ENCODE results near the gene MS4A6E. TPM values are rescaled to one million over a fixed set of nuclear protein-coding genes. Genes with fewer than 3 reads are reported as not detected.

Gene MS4A6E
- total and polyA plus RNA-seq, 12 donors, result 0.28 to 0.62 TPM; not detected in 10

- no peaks in the 10 kb centered on the region for H3K36me3 ChIP-seq
- intact Hi-C loops (cut with DNase I), result no loop called here
- no peaks in the 10 kb centered on the region for H3K4me1 ChIP-seq
- peaks cover 0 to 15% (median 0%) of the 10 kb centered on the region in 7 donors for H3K27me3 ChIP-seq
- no peak for TF ChIP-seq CTCF (IDR thresholded peaks at IDR 0.05)
- WGBS, 2 donors, result 93 to 99% methylated on average over 2 of the region's 2 CpGs
- H3K27ac ChIP-seq, result no peak overlapping the region
- DNase-seq (no peak), ATAC-seq (no peak)
- H3K9me3 ChIP-seq, result peaks cover 0 to 4% (median 0%) of the 10 kb centered on the region in 11 donors
- H3K4me3 ChIP-seq, result no peak overlapping the region
These were observed 17.1 kb downstream of the MS4A6E start for GRCh38 chr11:60344146-60344545.

GRCh38 chr11:60345489-60345888 lies 18.4 kb downstream of the MS4A6E start:
- ATAC-seq, result no peak
- Histone ChIP-seq H3K27ac (no peak overlapping the region), H3K9me3 (peaks cover 0 to 4% (median 0%) of the 10 kb centered on the region in 11 donors), H3K4me3 (no peak overlapping the region), H3K27me3 (peaks cover 0 to 15% (median 0%) of the 10 kb centered on the region in 7 donors), H3K4me1 (no peaks in the 10 kb centered on the region), H3K36me3 (no peaks in the 10 kb centered on the region)
- peak in 5 of 9 donors; percentile 13 to 41 (median 21) for TF ChIP-seq CTCF (IDR thresholded peaks at IDR 0.05)
- DNase-seq, result peak; percentile 13 to 19
- intact Hi-C loops (cut with DNase I), result no loop called here

GRCh38 chr11:60347084-60347797 lies 20.2 kb downstream of the MS4A6E start:
- ATAC-seq, result no peak
- intact Hi-C loops (cut with DNase I), result no loop called here

GRCh38 chr11:60348116-60348515 lies 21.1 kb downstream of the MS4A6E start:
- intact Hi-C loops (cut with DNase I), result no loop called here
- ATAC-seq, result no peak
- 62 to 66% methylated on average over 2 of the region's 2 CpGs for WGBS, 2 donors

More at GRCh38 chr11:60347084-60347797, 20.2 kb downstream of the MS4A6E start:
- H3K27ac ChIP-seq, result no peak overlapping the region
- no peak for TF ChIP-seq CTCF (IDR thresholded peaks at IDR 0.05)
- H3K4me3 ChIP-seq, result no peak overlapping the region
- peaks cover 0 to 14% (median 0%) of the 10 kb centered on the region in 7 donors for H3K27me3 ChIP-seq
- H3K4me1 ChIP-seq, result no peaks in the 10 kb centered on the region
- H3K36me3 ChIP-seq, result no peaks in the 10 kb centered on the region
- DNase-seq, result no peak
- H3K9me3 ChIP-seq, result peaks cover 0 to 4% (median 0%) of the 10 kb centered on the region in 11 donors
- 86 to 91% methylated on average over 2 of the region's 2 CpGs for WGBS, 2 donors

More at GRCh38 chr11:60348116-60348515, 21.1 kb downstream of the MS4A6E start:
- no peak overlapping the region for H3K4me3 ChIP-seq
- H3K9me3 ChIP-seq, result peaks cover 0 to under 1% (median 0%) of the 10 kb centered on the region in 11 donors
- no peak overlapping the region for H3K27ac ChIP-seq
- H3K4me1 ChIP-seq, result no peaks in the 10 kb centered on the region
- no peak for DNase-seq
- TF ChIP-seq CTCF (IDR thresholded peaks at IDR 0.05), result no peak
- peaks cover 0 to 8% (median 0%) of the 10 kb centered on the region in 7 donors for H3K27me3 ChIP-seq
- H3K36me3 ChIP-seq, result no peaks in the 10 kb centered on the region
